Motor neuron (in vitro differentiated cells): ENCODE results near the gene PHF14. TPM values are rescaled to one million over a fixed set of nuclear protein-coding genes. Genes with fewer than 3 reads are reported as not detected.

ENCODE experiments used
- ATAC-seq, 8 experiments: fragments of 200-7000 bp; cut with Tn5 transposase; replicated peaks in 6 of 8; 2 replicates each; pipeline ENCODE4 v1.8.0; 2021; ENCODE audit warnings: mild to moderate bottlenecking in 8 of 8, moderate library complexity in 8 of 8
- H3K27ac ChIP-seq, 2 donors: fragments of 250-450 bp; sonication (Bioruptor Pico); 2 replicates each; pipeline ENCODE4 v1.9.0; 2021; ENCODE audit warnings: antibody characterized with exemption in 2 of 2, mild to moderate bottlenecking in 2 of 2, moderate library complexity in 1 of 2
- H3K4me1 ChIP-seq, 2 donors: fragments of 250-450 bp; sonication (Bioruptor Pico); replicated peaks in 1 of 2; 2 replicates each; pipeline ENCODE4 v1.6.1; 2021; ENCODE audit warnings: antibody characterized with exemption in 2 of 2, mild to moderate bottlenecking in 2 of 2, moderate library complexity in 1 of 2
- H3K4me3 ChIP-seq, 5 donors: fragments of 250-450 bp; sonication (Bioruptor Pico); 2 replicates each; pipeline ENCODE4 v1.9.0; 2021; ENCODE audit warnings: antibody characterized with exemption in 5 of 5, mild to moderate bottlenecking in 5 of 5, moderate library complexity in 4 of 5
- WGBS, 10 experiments: fragments of 450-650 bp; shearing (Covaris generic); methylation state at CpG; one replicate each; pipeline ENCODE4 v1.0.0; 2022; 5-methylcytosine and 5-hydroxymethylcytosine counted together
- in situ Hi-C, 9 experiments: fragments of 400-800 bp; cut with MboI; loops; one replicate each; pipeline ENCODE4 v1.15.0; 2021; ENCODE audit warnings: low sequenced_read_pairs in 9 of 9, low pct_unique_long_range_greater_than_20kb in 2 of 9; ENCODE audit not compliant: unreplicated experiment in 9 of 9
- total RNA-seq, 8 experiments: library from RNA; unstranded; fragments of 300-600 nt; gene quantifications; 2 replicates each; pipeline versions ENCODE4 v1.2.3 to v1.2.4, GENCODE V29; 2022

Gene PHF14
- total RNA-seq, 8 experiments from 2014 or later = 34.9 to 101 (median 77.4) TPM

- peak in 1 of 8 experiments; percentile 31 for ATAC-seq
- 27 to 67% (median 54%) methylated on average over 2 to 3 of the region's 4 CpGs; no CpG with 5 or more reads in 1 of the 10 experiments for WGBS, 10 experiments
- in situ Hi-C loops = no loop called here
Measured at GRCh38 chr7:11191574-11192220, 218.0 kb downstream of the PHF14 start.

GRCh38 chr7:11192506-11192905, 218.8 kb downstream of the PHF14 start:
- WGBS, 10 experiments = 20 to 100% (median 87%) methylated on average over 1 to 5 of the region's 5 CpGs
- Histone ChIP-seq H3K4me1 (peaks cover 0 to 7% of the 10 kb centered on the region in 2 donors), H3K4me3 (no peak overlapping the region), H3K27ac (no peak overlapping the region)
- peak in 1 of 8 experiments; percentile 60 for ATAC-seq
- in situ Hi-C loops = no loop called here

More at GRCh38 chr7:11191574-11192220, 218.0 kb downstream of the PHF14 start:
- H3K4me3 ChIP-seq = no peak overlapping the region
- H3K27ac ChIP-seq = no peak overlapping the region
- peaks cover 0 to 7% of the 10 kb centered on the region in 2 donors for H3K4me1 ChIP-seq

GRCh38 chr7:11193131-11193867, 219.6 kb downstream of the PHF14 start:
- in situ Hi-C loops = no loop called here
- no peak overlapping the region for H3K27ac ChIP-seq
- peaks cover 0 to 7% of the 10 kb centered on the region in 2 donors for H3K4me1 ChIP-seq
- H3K4me3 ChIP-seq = no peak overlapping the region
- peak in 6 of 8 experiments; percentile 45 to 99 (median 80) for ATAC-seq
- 0 to 64% (median 20%) methylated on average over 1 to 16 of the region's 17 CpGs; no CpG with 5 or more reads in 1 of the 10 experiments for WGBS, 10 experiments

GRCh38 chr7:11193888-11194287, 220.2 kb downstream of the PHF14 start:
- Histone ChIP-seq H3K4me1 (peaks cover 0 to 7% of the 10 kb centered on the region in 2 donors), H3K27ac (no peak overlapping the region), H3K4me3 (no peak overlapping the region)
- WGBS, 10 experiments = 13 to 95% (median 79%) methylated on average over 1 to 2 of the region's 2 CpGs
- no peak for ATAC-seq
- in situ Hi-C loops = no loop called here

- no peak overlapping the region for H3K27ac ChIP-seq
- in situ Hi-C loops = no loop called here
- H3K4me3 ChIP-seq = no peak overlapping the region
- 32 to 100% (median 96%) methylated on average over 2 to 3 of the region's 3 CpGs for WGBS, 10 experiments
- H3K4me1 ChIP-seq = peaks cover 0 to 7% of the 10 kb centered on the region in 2 donors
- no peak for ATAC-seq
Measured at GRCh38 chr7:11194492-11194891, 220.8 kb downstream of the PHF14 start.

GRCh38 chr7:11195502-11195901, 221.8 kb downstream of the PHF14 start:
- Histone ChIP-seq H3K27ac (no peak overlapping the region), H3K4me3 (no peak overlapping the region), H3K4me1 (peaks cover 0 to 7% of the 10 kb centered on the region in 2 donors)
- no peak for ATAC-seq
- WGBS, 10 experiments = 8 to 100% (median 82%) methylated on average over 1 to 3 of the region's 3 CpGs
- in situ Hi-C loops = no loop called here

GRCh38 chr7:11196143-11196542, 222.5 kb downstream of the PHF14 start:
- in situ Hi-C loops = no loop called here
- 43 to 100% (median 79%) methylated on average over 1 to 3 of the region's 3 CpGs; no CpG with 5 or more reads in 3 of the 10 experiments for WGBS, 10 experiments
- no peak overlapping the region for H3K4me3 ChIP-seq

GRCh38 chr7:11203224-11203623, 229.6 kb downstream of the PHF14 start:
- no peak for ATAC-seq
- Histone ChIP-seq H3K4me1 (peaks cover 41 to 66% of the 10 kb centered on the region in 2 donors), H3K27ac (peak overlapping the region; percentile 8 to 27), H3K4me3 (no peak overlapping the region)
- in situ Hi-C loops = loop anchor here in 1 of 9 experiments (25.0 kb wide), 1 partner anchor 266 kb away; a partner anchor contains a TSS
- 0 to 83% (median 33%) methylated on average over 1 of the region's 1 CpG; no CpG with 5 or more reads in 7 of the 10 experiments for WGBS, 10 experiments

More at GRCh38 chr7:11196143-11196542, 222.5 kb downstream of the PHF14 start:
- Histone ChIP-seq H3K4me1 (peaks cover 0 to 7% of the 10 kb centered on the region in 2 donors), H3K27ac (no peak overlapping the region)
- ATAC-seq = no peak

GRCh38 chr7:11203683-11204082, 230.0 kb downstream of the PHF14 start:
- in situ Hi-C loops = loop anchor here in 1 of 9 experiments (25.0 kb wide), 1 partner anchor 266 kb away; a partner anchor contains a TSS
- H3K27ac ChIP-seq = peak overlapping the region; percentile 8 to 27
- 0 to 100% (median 62%) methylated on average over 1 to 3 of the region's 3 CpGs; no CpG with 5 or more reads in 2 of the 10 experiments for WGBS, 10 experiments
- H3K4me1 ChIP-seq = peaks cover 46 to 71% of the 10 kb centered on the region in 2 donors
- no peak overlapping the region for H3K4me3 ChIP-seq
- peak in 4 of 8 experiments; percentile 51 to 63 (median 55) for ATAC-seq

- peak overlapping the region; percentile 32 to 72 for H3K27ac ChIP-seq
- H3K4me1 ChIP-seq = peaks cover 52 to 86% of the 10 kb centered on the region in 2 donors
- WGBS, 10 experiments = 11 to 80% (median 46%) methylated on average over 1 to 4 of the region's 4 CpGs; no CpG with 5 or more reads in 1 of the 10 experiments
- in situ Hi-C loops = loop anchor here in 1 of 9 experiments (25.0 kb wide), 1 partner anchor 269 kb away; a partner anchor contains a TSS
- H3K4me3 ChIP-seq = no peak overlapping the region
- ATAC-seq = peak; percentile 46 to 90 (median 55)
Measured at GRCh38 chr7:11206177-11206899, 232.7 kb downstream of the PHF14 start.

GRCh38 chr7:11207565-11207964, 233.9 kb downstream of the PHF14 start:
- 50 to 100% (median 83%) methylated on average over 1 to 3 of the region's 3 CpGs; no CpG with 5 or more reads in 1 of the 10 experiments for WGBS, 10 experiments
- Histone ChIP-seq H3K4me3 (no peak overlapping the region), H3K4me1 (peaks cover 48 to 78% of the 10 kb centered on the region in 2 donors), H3K27ac (no peak overlapping the region)
- in situ Hi-C loops = loop anchor here in 1 of 9 experiments (25.0 kb wide), 1 partner anchor 270 kb away; a partner anchor contains a TSS
- no peak for ATAC-seq

GRCh38 chr7:11208883-11209465, 235.3 kb downstream of the PHF14 start:
- in situ Hi-C loops = loop anchor here in 1 of 9 experiments (25.0 kb wide), 1 partner anchor 272 kb away; a partner anchor contains a TSS
- Histone ChIP-seq H3K4me3 (no peak overlapping the region), H3K27ac (peak overlapping the region; percentile 44 to 63), H3K4me1 (peaks cover 38 to 71% of the 10 kb centered on the region in 2 donors)
- WGBS, 10 experiments = 18 to 95% (median 45%) methylated on average over 1 to 5 of the region's 5 CpGs
- ATAC-seq = peak in 5 of 8 experiments; percentile 62 to 85 (median 80)
